Gastrocnemius medialis (tissue), 4 donors: ENCODE results near the gene LIPF.

Experiments used
- CTCF ChIP-seq, 5 experiments: fragments of 450-650 bp in 3 of 5; fragments of 200-600 bp in 2 of 5; sonication (generic) in 2 of 5; IDR thresholded peaks in 4 of 5; conservative IDR thresholded peaks in 1 of 5; 1 replicate in 4 of 5; 2 replicates in 1 of 5; pipeline ENCODE4 v1.5.1; 2016 to 2019; ENCODE audit warnings: antibody characterized with exemption in 5 of 5, mild to moderate bottlenecking in 3 of 5, moderate library complexity in 3 of 5
- POLR2A ChIP-seq, 2 donors: fragments of 450-650 bp; IDR thresholded peaks; one replicate each; pipeline ENCODE4 v1.6.1; 2017; ENCODE audit warnings: antibody characterized with exemption in 2 of 2, mild to moderate bottlenecking in 2 of 2, moderate library complexity in 2 of 2

- TF ChIP-seq POLR2A (IDR thresholded peaks at IDR 0.05) (no peak), CTCF (IDR thresholded peaks at IDR 0.05 in 4 of 5, conservative IDR thresholded peaks at IDR 0.05 in 1 of 5) (no peak)
Measured at GRCh38 chr10:88725798-88726197, 61.6 kb downstream of the LIPF start.
